AG09309 (cell line): ENCODE measurements around the gene CBS.

Experiments used
- DNase-seq: peaks from one replicate; pipeline ENCODE4 v3.0.0-alpha.2; 2010; ENCODE audit warnings: low read depth
- H3K4me3 ChIP-seq: 2 replicates; pipeline ENCODE4 v1.5.1; 2011; ENCODE audit warnings: mild to moderate bottlenecking, low read depth, low read length, moderate library complexity; ENCODE audit not compliant: control insufficient read depth
- TF ChIP-seq, protein P1 (sequence below): IDR thresholded peaks from 2 replicates; pipeline ENCODE4 v1.5.1; 2011; ENCODE audit warnings: mild to moderate bottlenecking, low read depth, low read length, inconsistent platforms; ENCODE audit not compliant: insufficient read depth, control insufficient read depth; ENCODE audit errors: missing control alignments

CBS gene

DNA sequence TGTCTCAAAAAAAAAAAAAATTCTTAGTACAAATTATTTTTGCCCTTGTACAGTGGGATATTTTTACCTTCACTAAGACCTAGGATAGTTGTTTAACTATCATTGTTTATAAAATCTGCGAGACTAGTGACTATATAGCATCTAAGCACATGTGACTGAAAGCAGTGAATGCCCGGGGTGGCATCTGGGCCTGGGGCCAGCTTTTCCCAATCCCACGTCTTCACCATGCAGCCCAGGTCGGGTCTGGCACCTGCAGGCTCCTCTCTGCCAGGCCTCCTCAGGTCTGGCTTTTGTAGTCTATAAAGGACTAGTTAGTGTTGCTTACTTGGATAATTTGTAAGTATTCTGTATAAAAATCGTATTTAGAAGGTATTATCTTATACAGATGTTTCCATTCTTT is 40.8 kb downstream of the CBS start:
- no peak for DNase-seq
- no peak overlapping the region for H3K4me3 ChIP-seq
- TF ChIP-seq, protein P1, sequence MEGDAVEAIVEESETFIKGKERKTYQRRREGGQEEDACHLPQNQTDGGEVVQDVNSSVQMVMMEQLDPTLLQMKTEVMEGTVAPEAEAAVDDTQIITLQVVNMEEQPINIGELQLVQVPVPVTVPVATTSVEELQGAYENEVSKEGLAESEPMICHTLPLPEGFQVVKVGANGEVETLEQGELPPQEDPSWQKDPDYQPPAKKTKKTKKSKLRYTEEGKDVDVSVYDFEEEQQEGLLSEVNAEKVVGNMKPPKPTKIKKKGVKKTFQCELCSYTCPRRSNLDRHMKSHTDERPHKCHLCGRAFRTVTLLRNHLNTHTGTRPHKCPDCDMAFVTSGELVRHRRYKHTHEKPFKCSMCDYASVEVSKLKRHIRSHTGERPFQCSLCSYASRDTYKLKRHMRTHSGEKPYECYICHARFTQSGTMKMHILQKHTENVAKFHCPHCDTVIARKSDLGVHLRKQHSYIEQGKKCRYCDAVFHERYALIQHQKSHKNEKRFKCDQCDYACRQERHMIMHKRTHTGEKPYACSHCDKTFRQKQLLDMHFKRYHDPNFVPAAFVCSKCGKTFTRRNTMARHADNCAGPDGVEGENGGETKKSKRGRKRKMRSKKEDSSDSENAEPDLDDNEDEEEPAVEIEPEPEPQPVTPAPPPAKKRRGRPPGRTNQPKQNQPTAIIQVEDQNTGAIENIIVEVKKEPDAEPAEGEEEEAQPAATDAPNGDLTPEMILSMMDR = no peak

DNA sequence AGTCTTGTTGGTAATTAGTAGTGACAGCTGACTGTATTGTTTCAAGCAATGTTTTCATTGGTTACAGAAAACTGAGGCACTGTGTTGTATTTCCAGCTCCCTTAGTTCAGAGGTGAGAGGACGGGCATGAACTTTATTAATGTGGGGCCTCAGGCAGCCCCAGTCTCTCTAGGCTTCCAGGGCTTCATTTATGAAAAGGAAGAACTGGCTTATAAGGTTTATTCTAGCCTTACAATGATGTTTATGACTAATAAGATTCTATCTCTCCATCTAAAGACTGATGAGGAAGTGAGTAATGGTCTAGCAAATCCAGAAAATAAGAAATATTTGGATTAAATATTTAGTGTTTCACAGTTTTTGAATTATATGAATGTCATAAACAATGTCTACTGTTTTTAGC is 41.5 kb downstream of the CBS start:
- TF ChIP-seq, protein P1 = no peak
- DNase-seq = no peak
- H3K4me3 ChIP-seq = no peak overlapping the region

DNA sequence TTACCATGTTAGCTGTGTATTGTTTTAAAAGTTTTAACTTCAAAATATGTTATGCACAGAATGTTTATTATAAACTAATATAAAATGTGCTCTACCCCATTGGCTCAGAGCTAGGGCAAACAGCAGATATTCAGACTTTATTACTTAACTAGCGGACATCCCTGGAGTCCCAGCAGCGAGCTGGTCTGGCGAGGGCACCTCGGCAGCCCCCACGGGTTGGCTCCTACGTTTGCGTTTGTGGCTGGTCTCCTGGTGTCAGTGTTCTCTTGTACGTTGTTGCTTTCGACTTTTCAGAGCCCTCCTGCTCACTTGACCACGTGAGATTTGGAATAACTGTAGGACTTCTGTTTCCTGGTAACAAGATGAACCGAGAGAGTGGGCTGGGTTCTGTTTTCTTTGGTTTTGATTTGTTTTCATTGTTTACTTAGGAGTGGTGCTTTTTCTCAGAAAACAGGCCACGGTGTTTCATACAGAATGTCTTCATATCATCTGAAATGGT is 44.5 kb downstream of the CBS start:
- DNase-seq = no peak
- no peak overlapping the region for H3K4me3 ChIP-seq
- TF ChIP-seq, protein P1 = no peak

DNA sequence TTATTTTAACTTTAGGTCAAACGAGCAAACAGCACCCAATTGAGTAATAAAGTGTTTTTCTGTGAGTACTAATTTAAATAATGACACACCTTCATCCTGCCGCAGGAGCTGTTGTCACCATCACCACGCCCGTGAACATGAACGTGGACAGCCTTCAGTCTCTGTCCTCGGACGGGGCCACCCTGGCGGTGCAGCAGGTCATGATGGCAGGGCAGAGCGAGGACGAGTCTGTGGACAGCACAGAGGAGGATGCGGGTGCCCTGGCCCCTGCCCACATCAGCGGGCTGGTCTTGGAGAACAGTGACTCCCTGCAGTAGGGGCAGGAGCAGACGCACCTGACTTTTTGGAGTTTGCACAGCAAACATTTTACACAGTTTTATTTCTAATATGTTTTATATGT is 45.9 kb downstream of the CBS start:
- TF ChIP-seq, protein P1 = no peak
- no peak for DNase-seq
- no peak overlapping the region for H3K4me3 ChIP-seq

DNA sequence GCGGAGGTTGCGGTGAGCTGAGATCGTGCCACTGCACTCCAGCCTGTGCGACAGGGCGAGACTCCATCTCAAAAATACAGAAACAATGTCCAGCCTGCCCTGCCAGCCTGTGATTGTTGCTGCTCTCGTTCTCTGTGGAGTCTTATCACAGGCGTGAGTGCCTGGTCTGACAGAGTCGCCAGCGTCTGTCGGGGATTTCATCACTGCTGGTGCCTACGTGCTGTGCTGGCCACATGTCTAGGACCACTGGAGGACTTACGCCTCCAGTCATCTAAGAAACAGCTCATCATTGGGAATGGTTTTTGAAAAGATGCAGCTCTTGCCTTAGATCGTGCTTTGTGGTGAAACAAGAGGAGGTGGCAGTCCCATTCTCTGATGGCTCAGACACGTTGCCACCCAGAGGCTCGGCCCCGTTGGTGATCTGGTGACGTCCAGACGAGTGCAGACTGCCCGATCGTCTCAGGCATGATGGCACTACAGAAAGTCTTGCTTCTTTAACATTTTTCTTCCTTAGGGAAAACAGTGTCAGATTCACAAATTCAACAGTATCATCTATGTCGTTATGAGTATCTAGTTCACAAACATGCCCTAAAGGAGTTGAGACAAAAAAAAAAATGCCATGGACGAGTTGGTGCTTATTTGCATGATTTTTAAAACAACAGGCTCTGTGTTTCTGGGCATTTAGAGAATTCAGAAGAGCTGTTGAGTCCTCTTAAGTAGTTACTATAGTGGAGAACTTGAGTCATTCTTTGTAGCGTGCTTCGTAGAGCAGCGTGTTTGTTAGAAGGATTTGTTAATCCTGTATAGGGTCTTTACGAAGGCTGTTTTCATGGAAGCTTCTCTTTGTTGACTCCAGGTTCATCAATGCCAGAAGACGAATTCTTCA is 47.5 kb downstream of the CBS start:
- no peak for DNase-seq
- no peak overlapping the region for H3K4me3 ChIP-seq
- TF ChIP-seq, protein P1 = no peak

DNA sequence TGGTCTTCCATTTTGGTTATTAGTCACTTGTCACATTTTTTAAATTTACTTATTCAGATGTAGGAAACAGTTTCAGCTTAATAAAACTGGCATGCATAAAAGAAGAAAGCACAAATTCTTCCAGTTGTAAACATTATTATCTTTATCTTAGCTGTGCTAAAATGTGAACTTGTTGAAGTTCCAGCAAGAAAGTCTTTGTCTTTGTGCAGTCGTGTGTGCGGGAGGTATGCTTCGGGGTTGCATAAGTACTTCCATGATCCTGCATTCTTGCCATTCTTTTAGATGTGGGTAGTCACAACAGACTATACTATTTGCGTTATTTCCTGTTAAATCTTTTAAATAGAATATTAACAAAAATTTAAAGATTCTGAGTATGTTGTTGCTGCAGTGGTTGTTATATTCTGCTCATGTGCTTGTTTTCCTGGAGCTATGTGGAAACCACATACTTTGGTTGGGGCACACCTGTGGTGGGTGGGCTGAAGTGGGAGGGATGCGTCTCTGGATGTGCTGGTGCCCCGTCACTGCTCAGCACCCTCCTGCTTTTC is 49.9 kb downstream of the CBS start:
- H3K4me3 ChIP-seq = no peak overlapping the region
- peak; percentile 59 for DNase-seq
- TF ChIP-seq, protein P1 = no peak
